HG03108 (cell line): Measurements from ENCODE around the gene MYH7B.

ENCODE experiments used
- ATAC-seq: cut with Tn5 transposase; IDR thresholded peaks from one replicate; pipeline ENCODE4 v1.9.1; 2021; ENCODE audit warnings: moderate library complexity; ENCODE audit not compliant: unreplicated experiment

The MYH7B gene

GRCh38 chr20:34955231-34956040, at the start of gene MYH7B, which contains the start of gene GSS:
Gene MYH7B, plus strand, starts transcription at chr20:34955868. Its CDS starts 22,138 bp downstream, at chr20:34978006.
Gene GSS, minus strand, starts transcription at chr20:34955806. Its CDS starts 3,954 bp downstream, at chr20:34951852.
- peak; percentile 78 for ATAC-seq

DNA sequence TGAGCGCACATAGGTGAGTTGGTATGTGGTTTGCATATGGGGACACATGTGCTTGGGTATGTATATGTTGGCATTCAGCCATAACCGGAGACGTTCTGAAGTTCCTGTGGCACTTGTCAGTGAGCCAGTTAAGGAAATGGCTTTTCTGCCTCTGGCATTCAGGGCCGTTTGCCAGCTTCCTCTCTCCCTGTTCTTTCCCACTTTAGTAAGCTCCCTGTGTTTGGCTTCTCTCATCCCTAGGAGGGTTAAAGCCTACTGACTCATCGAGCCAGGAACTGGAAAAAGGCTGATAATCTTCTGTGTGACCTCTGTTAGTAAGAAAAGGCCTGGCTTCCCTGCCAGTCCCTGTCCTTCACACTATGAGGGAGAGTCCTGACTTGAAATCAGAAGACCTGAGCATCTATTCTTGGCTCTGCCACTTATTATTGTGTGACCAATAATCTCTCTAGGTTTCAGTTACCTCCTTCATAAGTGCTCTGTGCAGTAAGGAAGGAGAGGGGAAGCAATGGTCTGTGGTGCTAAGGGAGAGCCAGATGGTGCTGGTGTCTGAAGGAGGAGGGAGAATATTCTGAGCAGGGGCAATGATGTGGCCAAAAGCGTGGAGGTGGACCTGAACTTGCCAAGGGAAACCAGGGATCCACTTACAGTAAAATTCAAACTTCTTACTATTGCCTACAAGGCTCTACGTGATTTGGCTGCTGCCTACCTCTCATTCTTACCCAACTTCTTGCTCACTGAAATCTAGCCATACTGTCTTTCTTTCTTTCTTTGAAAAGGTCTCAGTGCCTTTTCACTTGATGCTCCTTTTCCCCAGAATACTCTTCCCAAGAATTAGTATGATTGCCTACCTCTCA, 47.8 kb upstream of the MYH7B start:
- no peak for ATAC-seq

GRCh38 chr20:34915131-34915530, 40.5 kb upstream of the MYH7B start:
- ATAC-seq = no peak

GRCh38 chr20:34915749-34916455, 39.8 kb upstream of the MYH7B start:
- no peak for ATAC-seq

- ATAC-seq = no peak
Observed at GRCh38 chr20:34916774-34917354, 38.8 kb upstream of the MYH7B start.

DNA sequence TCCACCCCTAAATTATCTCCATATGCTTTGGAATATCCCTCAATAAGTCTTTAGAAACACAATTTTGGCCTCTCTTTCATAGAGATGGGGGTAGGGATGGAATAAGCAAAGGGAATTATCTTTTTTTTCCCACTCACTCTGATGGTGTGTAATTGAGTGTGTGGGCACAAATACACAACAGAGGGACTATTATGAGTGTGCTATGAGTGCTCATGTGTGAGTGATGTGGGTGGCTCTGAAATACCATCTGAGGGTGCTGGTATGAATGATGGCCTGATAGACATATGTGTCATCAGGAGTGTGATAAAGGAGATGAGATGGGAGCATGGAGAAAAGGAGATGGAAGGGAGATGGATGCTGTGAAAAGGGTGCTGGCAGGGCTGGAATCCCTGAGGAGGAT, 35.6 kb upstream of the MYH7B start:
- ATAC-seq = no peak

- no peak for ATAC-seq
Observed at GRCh38 chr20:34921436-34921835, 34.2 kb upstream of the MYH7B start.

DNA sequence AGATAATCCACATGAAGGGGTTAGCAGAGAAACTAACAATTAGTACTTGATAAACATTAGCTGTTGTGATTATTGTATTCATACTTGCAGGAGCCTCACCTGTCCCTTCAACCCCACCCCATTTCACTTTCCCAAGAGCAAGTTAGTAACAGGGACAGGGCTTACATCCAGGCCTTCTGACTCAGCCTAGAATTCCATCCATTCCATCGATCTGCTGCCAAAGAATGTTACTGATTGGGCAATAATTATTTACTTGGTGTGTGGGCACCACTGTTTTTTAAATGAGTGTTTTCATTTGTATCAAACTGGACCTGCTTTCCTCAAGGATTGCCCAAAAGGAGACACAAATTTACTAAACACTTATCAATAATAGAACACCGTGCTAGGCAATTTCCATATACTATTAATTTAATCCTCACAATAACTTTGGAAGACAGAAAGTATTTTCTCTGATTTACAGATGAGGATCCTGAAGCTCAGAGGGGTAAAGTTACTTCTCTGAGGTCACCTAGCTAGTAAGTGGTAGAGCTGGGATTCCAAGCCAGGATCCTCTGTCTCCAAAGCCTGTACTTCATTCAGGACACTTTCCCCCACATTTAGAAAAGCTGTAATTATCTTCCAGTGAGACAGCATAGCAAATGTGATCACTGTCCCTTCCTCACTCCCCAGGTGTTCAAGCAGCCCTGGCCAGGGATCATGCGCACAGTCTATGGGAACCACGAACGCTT, 32.9 kb upstream of the MYH7B start:
- no peak for ATAC-seq

- ATAC-seq = no peak
Observed at GRCh38 chr20:34923414-34923813, 32.3 kb upstream of the MYH7B start.

- no peak for ATAC-seq
Observed at GRCh38 chr20:34925341-34925740, 30.3 kb upstream of the MYH7B start.

GRCh38 chr20:34925981-34926380, 29.7 kb upstream of the MYH7B start:
- ATAC-seq = no peak

- ATAC-seq = no peak
Observed at GRCh38 chr20:34926581-34926980, 29.1 kb upstream of the MYH7B start.

DNA sequence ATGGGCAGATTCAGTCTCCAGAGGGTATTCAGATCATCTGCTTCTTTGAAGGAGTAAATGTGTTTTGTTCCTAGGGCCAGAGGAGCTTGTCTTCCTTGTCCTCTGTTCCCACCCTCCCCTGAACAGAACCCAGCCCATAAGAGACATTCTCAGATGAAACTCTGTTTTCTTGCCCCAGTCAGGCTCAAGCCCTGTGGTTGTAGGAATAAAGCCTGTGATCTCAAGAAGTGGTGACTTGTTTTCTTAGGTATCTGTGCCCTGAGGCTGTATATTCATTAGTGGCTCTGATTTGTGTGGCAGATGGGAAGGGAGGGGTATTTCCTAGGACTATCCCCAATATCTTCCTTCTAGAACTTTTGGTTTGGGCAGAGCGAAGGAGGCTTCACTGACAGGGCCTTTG, 27.9 kb upstream of the MYH7B start:
- no peak for ATAC-seq

GRCh38 chr20:34928411-34928810, 27.3 kb upstream of the MYH7B start:
- ATAC-seq = no peak

DNA sequence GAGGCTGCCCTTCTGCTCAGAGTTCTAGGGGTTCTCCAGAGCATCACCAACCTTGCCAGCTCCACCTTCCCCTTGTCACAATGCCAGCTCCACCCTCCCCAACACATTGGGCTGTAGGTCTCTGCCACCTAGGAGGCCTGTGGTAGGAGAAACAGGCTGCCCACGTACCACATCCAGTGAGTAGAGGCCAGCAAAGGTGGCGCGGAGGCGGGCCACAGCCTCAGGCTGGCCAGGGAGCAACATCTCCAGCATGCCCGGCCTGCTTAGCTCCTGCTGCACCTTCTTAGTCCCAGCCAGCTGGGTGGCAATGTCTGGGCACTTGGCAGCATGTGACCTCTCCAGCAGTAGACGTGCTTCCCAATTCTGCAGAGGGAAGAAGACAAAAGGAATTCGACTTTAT, 23.9 kb upstream of the MYH7B start:
- ATAC-seq = no peak

DNA sequence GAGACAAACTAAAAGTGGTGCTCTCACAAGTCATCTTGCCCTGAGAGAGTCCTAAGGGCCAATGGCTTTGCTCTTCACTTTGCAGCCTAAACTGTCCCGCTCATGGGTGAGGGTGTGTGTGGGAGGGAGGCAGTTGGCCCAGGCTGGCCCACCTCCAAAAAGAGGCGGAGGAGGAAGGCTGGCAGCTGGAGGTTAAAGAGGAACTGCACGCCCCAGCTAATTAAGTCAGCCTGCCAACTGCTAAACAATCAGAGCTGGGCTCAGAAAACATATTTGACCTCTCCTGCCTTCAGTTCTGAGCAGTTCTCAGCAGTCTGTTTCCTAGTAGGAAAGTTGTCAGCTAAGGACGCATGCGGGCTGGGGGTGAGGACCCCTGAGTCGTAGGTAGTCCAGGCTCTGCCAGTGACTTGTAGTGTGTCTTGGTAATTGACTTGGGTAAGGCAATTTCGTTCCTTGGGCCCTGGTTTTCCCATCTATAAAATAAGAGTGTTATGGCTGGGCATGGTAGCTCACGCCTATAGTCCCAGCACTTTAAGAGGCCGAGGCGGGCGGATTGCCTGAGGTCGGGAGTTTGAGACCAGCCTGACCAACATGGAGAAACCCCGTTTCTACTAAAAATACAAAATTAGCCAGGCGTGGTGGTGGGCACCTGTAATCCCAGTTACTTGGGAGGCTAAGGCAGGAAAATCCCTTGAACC, 17.1 kb upstream of the MYH7B start:
- no peak for ATAC-seq

GRCh38 chr20:34940081-34940481, 15.6 kb upstream of the MYH7B start:
- ATAC-seq = no peak

DNA sequence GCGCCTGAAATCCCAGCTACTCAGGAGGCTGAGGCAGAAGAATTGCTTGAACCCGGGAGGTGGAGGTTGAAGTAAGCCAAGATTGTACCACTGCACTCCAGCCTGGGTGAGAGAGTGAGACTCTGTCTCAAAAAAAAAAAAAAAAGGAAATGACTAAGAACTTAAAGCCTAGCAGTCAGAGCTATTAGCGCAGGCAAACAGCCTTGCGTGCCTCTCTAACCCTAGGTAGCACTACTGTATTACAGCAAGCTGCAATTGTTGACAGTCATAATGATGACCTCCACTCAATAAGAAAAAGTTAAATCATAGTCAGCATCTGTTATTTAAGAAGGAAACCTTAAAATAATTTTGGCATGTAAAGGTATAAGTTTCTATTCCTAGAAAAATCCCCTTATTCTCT, 14.4 kb upstream of the MYH7B start:
- no peak for ATAC-seq

GRCh38 chr20:34942301-34942700, 13.4 kb upstream of the MYH7B start:
- no peak for ATAC-seq
